ENCODE measurements around the gene PSMC1.

PSMC1 gene

GRCh38 chr14:90276646-90277367 lies 20.5 kb downstream of the PSMC1 start:
- no peak for DNase-seq (ENCODE audit: low spot score)

- no peak for DNase-seq (ENCODE audit: low spot score)
Observed at GRCh38 chr14:90277581-90278198, 21.3 kb downstream of the PSMC1 start.

- no peak for DNase-seq (ENCODE audit: low spot score)
Observed at GRCh38 chr14:90278199-90279175, 22.1 kb downstream of the PSMC1 start.

GRCh38 chr14:90280096-90280495 lies 23.7 kb downstream of the PSMC1 start:
- no peak for DNase-seq (ENCODE audit: low spot score)

GRCh38 chr14:90281261-90281660 lies 24.9 kb downstream of the PSMC1 start:
- DNase-seq (ENCODE audit: low spot score) = peak; percentile 85

- DNase-seq (ENCODE audit: low spot score) = no peak
Observed at GRCh38 chr14:90281756-90282155, 25.4 kb downstream of the PSMC1 start.

GRCh38 chr14:90287791-90288190 lies 31.4 kb downstream of the PSMC1 start:
- no peak for DNase-seq (ENCODE audit: low spot score)

- DNase-seq (ENCODE audit: low spot score) = no peak
Observed at GRCh38 chr14:90288651-90289355, 32.5 kb downstream of the PSMC1 start.

- no peak for DNase-seq (ENCODE audit: low spot score)
Observed at GRCh38 chr14:90290337-90291011, 34.1 kb downstream of the PSMC1 start.

- no peak for DNase-seq (ENCODE audit: low spot score)
Observed at GRCh38 chr14:90291699-90292098, 35.3 kb downstream of the PSMC1 start.

GRCh38 chr14:90293766-90294730 lies 37.7 kb downstream of the PSMC1 start:
- DNase-seq (ENCODE audit: low spot score) = no peak

GRCh38 chr14:90294872-90295271 lies 38.5 kb downstream of the PSMC1 start:
- DNase-seq (ENCODE audit: low spot score) = no peak

- no peak for DNase-seq (ENCODE audit: low spot score)
Observed at GRCh38 chr14:90295870-90296516, 39.6 kb downstream of the PSMC1 start.

GRCh38 chr14:90296641-90297040 lies 40.3 kb downstream of the PSMC1 start:
- DNase-seq (ENCODE audit: low spot score) = no peak

- no peak for DNase-seq (ENCODE audit: low spot score)
Observed at GRCh38 chr14:90297876-90298629, 41.7 kb downstream of the PSMC1 start.

GRCh38 chr14:90299408-90299807 lies 43.1 kb downstream of the PSMC1 start:
- no peak for DNase-seq (ENCODE audit: low spot score)

GRCh38 chr14:90300611-90301047 lies 44.3 kb downstream of the PSMC1 start:
- peak; percentile 46 for DNase-seq (ENCODE audit: low spot score)

- no peak for DNase-seq (ENCODE audit: low spot score)
Observed at GRCh38 chr14:90301122-90301521, 44.8 kb downstream of the PSMC1 start.

GRCh38 chr14:90301668-90302090 lies 45.3 kb downstream of the PSMC1 start:
- DNase-seq (ENCODE audit: low spot score) = peak; percentile 62
